HEK293T (cell line): Measurements from ENCODE around the gene SERPINE2.

ENCODE experiments used
- ARNT ChIP-seq: fragments of 450-650 bp; IDR thresholded peaks from 2 replicates; pipeline ENCODE4 v1.6.1; 2017; ENCODE audit warnings: mild to moderate bottlenecking
- BHLHE40 ChIP-seq: fragments of 450-650 bp; IDR thresholded peaks from 2 replicates; pipeline ENCODE4 v1.6.1; 2016; ENCODE audit warnings: mild to moderate bottlenecking, moderate library complexity, borderline replicate concordance
- CTBP1 ChIP-seq: fragments of 450-650 bp; IDR thresholded peaks from 2 replicates; pipeline ENCODE4 v1.6.1; 2016; ENCODE audit warnings: borderline replicate concordance
- ELF4 ChIP-seq: fragments of 450-650 bp; IDR thresholded peaks from 2 replicates; pipeline ENCODE4 v1.6.1; 2017; ENCODE audit warnings: antibody characterized with exemption
- FOXA1 ChIP-seq: fragments of 450-650 bp; IDR thresholded peaks from 2 replicates; pipeline ENCODE4 v1.6.1; 2016; ENCODE audit warnings: mild to moderate bottlenecking
- FOXK2 ChIP-seq: fragments of 450-650 bp; IDR thresholded peaks from 2 replicates; pipeline ENCODE4 v1.6.1; 2016; ENCODE audit warnings: mild to moderate bottlenecking
- FOXM1 ChIP-seq: fragments of 450-650 bp; IDR thresholded peaks from 2 replicates; pipeline ENCODE4 v1.6.1; 2017; ENCODE audit warnings: mild to moderate bottlenecking, borderline replicate concordance
- HDGF ChIP-seq: fragments of 450-650 bp; IDR thresholded peaks from 2 replicates; pipeline ENCODE4 v1.6.1; 2017; ENCODE audit warnings: antibody characterized with exemption, borderline replicate concordance
- LEF1 ChIP-seq: fragments of 450-650 bp; IDR thresholded peaks from 2 replicates; pipeline ENCODE4 v1.6.1; 2017; ENCODE audit warnings: mild to moderate bottlenecking, borderline replicate concordance
- NFRKB ChIP-seq: fragments of 450-650 bp; IDR thresholded peaks from 2 replicates; pipeline ENCODE4 v1.6.1; 2016; ENCODE audit warnings: mild to moderate bottlenecking, moderate library complexity
- PKNOX1 ChIP-seq: fragments of 450-650 bp; IDR thresholded peaks from 2 replicates; pipeline ENCODE4 v1.6.1; 2016
- SP1 ChIP-seq: fragments of 450-650 bp; IDR thresholded peaks from 2 replicates; pipeline ENCODE4 v1.6.1; 2017
- SUZ12 ChIP-seq: fragments of 450-650 bp; IDR thresholded peaks from 2 replicates; pipeline ENCODE4 v1.6.1; 2016; ENCODE audit warnings: mild to moderate bottlenecking
- ZNF384 ChIP-seq: fragments of 450-650 bp; IDR thresholded peaks from 2 replicates; pipeline ENCODE4 v1.6.1; 2016

GRCh38 chr2:223943561-223944008 is 95.5 kb downstream of the SERPINE2 start:
- no peak for TF ChIP-seq SP1
- no peak for TF ChIP-seq FOXA1
- no peak for TF ChIP-seq LEF1
- no peak for TF ChIP-seq ARNT
- no peak for TF ChIP-seq PKNOX1
- no peak for TF ChIP-seq HDGF
- no peak for TF ChIP-seq SUZ12
- no peak for TF ChIP-seq NFRKB
- no peak for TF ChIP-seq BHLHE40
- TF ChIP-seq FOXM1 = no peak
- TF ChIP-seq FOXK2 = no peak
- TF ChIP-seq ELF4 = no peak
- TF ChIP-seq ZNF384 = no peak
- TF ChIP-seq CTBP1 = no peak
